ENCODE data around the gene ZNF343.

The ZNF343 gene

GRCh38 chr20:2521369-2522305, 12.9 kb upstream of the ZNF343 start:
- Histone ChIP-seq H3K4me3 (ENCODE audit: low read depth, low read length) (no peak overlapping the region), H3K9me3 (ENCODE audit: control insufficient read depth, low read length) (no peaks in the 10 kb centered on the region), H3K79me2 (no peaks in the 10 kb centered on the region), H3K27ac (no peak overlapping the region), H3K27me3 (ENCODE audit: control insufficient read depth, insufficient read depth, low read length) (no peaks in the 10 kb centered on the region), H3K4me1 (no peaks in the 10 kb centered on the region), H2AFZ (peak overlapping the region; percentile 53), H3K4me2 (ENCODE audit: low read length) (no peak overlapping the region), H3K36me3 (ENCODE audit: control insufficient read depth, insufficient read depth, low read length) (no peaks in the 10 kb centered on the region), H3K9ac (no peak overlapping the region)
- peak; percentile 81 for TF ChIP-seq CTCF (IDR thresholded peaks at IDR 0.05)

- H3K4me2 ChIP-seq (ENCODE audit: low read length): no peak overlapping the region
- no peaks in the 10 kb centered on the region for H3K79me2 ChIP-seq
- H3K36me3 ChIP-seq (ENCODE audit: control insufficient read depth, insufficient read depth, low read length): no peaks in the 10 kb centered on the region
- H3K9ac ChIP-seq: no peak overlapping the region
- H3K27ac ChIP-seq: no peak overlapping the region
- H3K4me1 ChIP-seq: no peaks in the 10 kb centered on the region
- no peak overlapping the region for H2AFZ ChIP-seq
- no peak overlapping the region for H3K4me3 ChIP-seq (ENCODE audit: low read depth, low read length)
- H3K27me3 ChIP-seq (ENCODE audit: control insufficient read depth, insufficient read depth, low read length): no peaks in the 10 kb centered on the region
- H3K9me3 ChIP-seq (ENCODE audit: control insufficient read depth, low read length): no peaks in the 10 kb centered on the region
- no peak for TF ChIP-seq CTCF (IDR thresholded peaks at IDR 0.05)
Measured at GRCh38 chr20:2520617-2521016, 11.9 kb upstream of the ZNF343 start.

DNA sequence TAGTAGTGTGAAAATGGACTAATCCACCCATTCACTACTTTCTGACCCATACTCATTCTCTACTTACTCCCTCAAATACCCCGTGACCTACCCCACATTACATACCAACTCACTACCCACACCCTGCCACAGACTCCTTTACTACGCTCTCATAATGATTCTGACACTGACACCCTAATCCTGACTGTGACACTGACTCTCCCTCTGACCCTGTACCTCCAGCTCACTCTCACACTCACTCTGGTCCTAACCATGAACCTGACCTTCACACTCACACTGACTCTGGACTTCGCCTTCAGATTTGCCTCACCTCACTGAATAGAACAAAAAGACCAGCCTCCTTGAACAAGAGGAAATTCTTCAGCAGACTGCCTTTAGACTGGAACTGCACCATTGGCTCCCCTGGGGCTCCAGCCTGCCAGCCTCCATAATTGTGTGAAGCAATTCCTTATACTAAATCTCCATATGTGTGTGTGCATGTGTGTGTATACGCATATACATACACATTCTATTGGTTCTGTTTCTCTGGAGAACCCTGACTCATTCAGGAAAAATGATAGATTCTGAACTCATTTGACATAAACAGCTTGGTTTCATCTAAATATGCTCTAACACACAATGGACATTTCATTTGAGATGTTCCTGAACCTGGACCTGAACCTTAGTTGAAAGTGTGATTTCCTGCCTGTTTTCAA, 10.5 kb upstream of the ZNF343 start:
- Histone ChIP-seq H3K4me3 (ENCODE audit: low read depth, low read length) (no peak overlapping the region), H3K9ac (no peak overlapping the region), H2AFZ (no peak overlapping the region), H3K9me3 (ENCODE audit: control insufficient read depth, low read length) (no peaks in the 10 kb centered on the region), H3K79me2 (no peaks in the 10 kb centered on the region), H3K36me3 (ENCODE audit: control insufficient read depth, insufficient read depth, low read length) (no peaks in the 10 kb centered on the region), H3K4me2 (ENCODE audit: low read length) (no peak overlapping the region), H3K27ac (no peak overlapping the region), H3K4me1 (no peaks in the 10 kb centered on the region), H3K27me3 (ENCODE audit: control insufficient read depth, insufficient read depth, low read length) (no peaks in the 10 kb centered on the region)
- no peak for TF ChIP-seq CTCF (IDR thresholded peaks at IDR 0.05)

GRCh38 chr20:2518558-2518957, 9.8 kb upstream of the ZNF343 start:
- no peak overlapping the region for H3K27ac ChIP-seq
- H3K79me2 ChIP-seq: no peaks in the 10 kb centered on the region
- TF ChIP-seq CTCF (IDR thresholded peaks at IDR 0.05): no peak
- H3K36me3 ChIP-seq (ENCODE audit: control insufficient read depth, insufficient read depth, low read length): no peaks in the 10 kb centered on the region
- H3K27me3 ChIP-seq (ENCODE audit: control insufficient read depth, insufficient read depth, low read length): no peaks in the 10 kb centered on the region
- no peak overlapping the region for H3K4me2 ChIP-seq (ENCODE audit: low read length)
- no peak overlapping the region for H2AFZ ChIP-seq
- H3K9ac ChIP-seq: no peak overlapping the region
- no peaks in the 10 kb centered on the region for H3K4me1 ChIP-seq
- no peak overlapping the region for H3K4me3 ChIP-seq (ENCODE audit: low read depth, low read length)
- no peaks in the 10 kb centered on the region for H3K9me3 ChIP-seq (ENCODE audit: control insufficient read depth, low read length)

Data from parathyroid adenoma (tissue), 2 donors.